ENCODE results near the gene QTRT2.
A peak's percentile ranks its signal among the peaks of the same experiment; 100 is the strongest.

DNA sequence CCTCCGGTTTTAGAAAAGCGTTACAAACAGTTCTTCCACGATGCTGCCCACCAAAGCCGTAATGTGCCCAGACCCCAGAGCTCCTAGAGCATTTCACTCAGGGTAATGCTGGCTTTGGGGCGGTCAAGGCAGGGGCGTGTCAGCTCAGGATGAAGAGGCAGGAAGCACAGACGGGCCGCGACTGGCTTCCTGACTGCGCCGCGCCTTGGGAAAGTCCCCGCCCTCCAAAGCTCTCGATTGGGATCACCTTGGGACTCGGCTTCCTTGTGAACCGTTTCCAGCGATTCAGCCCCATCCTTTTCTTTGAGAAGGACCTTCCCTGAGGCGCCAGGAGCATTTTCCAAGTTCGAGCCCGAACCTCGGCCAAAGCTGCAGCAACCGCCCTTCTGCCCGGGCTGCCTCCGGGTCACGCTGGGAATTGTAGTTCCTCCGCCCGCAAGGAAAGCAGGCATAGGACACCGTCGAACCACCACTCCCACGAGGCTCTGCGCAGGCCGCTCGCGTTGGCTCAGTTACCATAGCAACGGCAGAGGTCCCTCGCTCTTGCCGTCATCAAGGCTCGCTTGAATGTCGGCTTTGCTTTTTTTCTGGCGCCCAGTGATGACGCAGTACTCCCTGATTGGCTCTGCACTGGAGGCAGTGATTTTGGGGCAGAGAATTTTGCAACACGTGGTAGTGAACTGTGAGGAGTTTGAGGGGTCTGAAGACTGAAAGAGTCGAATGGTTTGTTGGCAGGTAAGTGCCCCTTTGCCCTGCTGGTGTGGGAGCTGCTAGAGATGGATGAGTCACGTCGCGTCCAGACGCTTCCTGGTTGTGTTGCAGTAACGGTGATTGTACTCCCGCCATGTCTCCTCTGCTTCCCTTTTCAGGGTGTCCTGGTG is at the start of gene QTRT2, which contains the start of gene CCDC191:
- TF ChIP-seq, protein P1, sequence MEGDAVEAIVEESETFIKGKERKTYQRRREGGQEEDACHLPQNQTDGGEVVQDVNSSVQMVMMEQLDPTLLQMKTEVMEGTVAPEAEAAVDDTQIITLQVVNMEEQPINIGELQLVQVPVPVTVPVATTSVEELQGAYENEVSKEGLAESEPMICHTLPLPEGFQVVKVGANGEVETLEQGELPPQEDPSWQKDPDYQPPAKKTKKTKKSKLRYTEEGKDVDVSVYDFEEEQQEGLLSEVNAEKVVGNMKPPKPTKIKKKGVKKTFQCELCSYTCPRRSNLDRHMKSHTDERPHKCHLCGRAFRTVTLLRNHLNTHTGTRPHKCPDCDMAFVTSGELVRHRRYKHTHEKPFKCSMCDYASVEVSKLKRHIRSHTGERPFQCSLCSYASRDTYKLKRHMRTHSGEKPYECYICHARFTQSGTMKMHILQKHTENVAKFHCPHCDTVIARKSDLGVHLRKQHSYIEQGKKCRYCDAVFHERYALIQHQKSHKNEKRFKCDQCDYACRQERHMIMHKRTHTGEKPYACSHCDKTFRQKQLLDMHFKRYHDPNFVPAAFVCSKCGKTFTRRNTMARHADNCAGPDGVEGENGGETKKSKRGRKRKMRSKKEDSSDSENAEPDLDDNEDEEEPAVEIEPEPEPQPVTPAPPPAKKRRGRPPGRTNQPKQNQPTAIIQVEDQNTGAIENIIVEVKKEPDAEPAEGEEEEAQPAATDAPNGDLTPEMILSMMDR (IDR thresholded peaks at IDR 0.05) = peak in 2 of 6 experiments; percentile 3 to 36
- peak in 2 of 4 donors; percentile 37 to 60 for TF ChIP-seq POLR2A (IDR thresholded peaks at IDR 0.05)

Measured in upper lobe of left lung (tissue), 4 donors.